GM18508 (cell line): ENCODE results near the gene KCNK5.

Source experiments
- ATAC-seq: cut with Tn5 transposase; IDR thresholded peaks from one replicate; pipeline ENCODE4 v1.9.1; 2021; ENCODE audit warnings: moderate number of reproducible peaks; ENCODE audit not compliant: insufficient read depth, unreplicated experiment

Gene KCNK5

DNA sequence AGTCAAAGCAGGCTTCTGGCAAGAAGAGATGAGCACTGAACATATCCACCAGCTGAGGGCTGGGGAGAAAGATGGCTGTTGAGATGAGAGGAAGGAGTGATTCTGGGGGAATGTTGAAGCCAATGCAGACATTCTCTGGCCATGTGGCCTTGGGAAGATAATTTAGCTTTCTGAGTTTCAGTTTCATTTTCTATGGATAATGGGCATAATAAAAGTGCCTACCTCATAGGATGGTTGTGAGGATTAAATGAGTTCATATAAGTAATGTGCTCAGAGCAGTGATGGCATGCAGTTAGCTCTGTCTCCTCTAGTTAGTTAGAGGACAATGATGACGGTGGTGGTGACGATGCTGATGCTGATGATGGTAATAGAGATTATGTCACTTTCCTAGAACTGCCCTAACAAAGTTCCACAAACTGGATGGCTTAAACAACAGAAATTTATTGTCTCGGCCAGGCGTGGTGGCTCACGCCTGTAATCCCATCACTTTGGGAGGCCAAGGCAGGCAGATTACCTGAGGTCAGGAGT is 18.5 kb upstream of the KCNK5 start:
- ATAC-seq, result no peak

DNA sequence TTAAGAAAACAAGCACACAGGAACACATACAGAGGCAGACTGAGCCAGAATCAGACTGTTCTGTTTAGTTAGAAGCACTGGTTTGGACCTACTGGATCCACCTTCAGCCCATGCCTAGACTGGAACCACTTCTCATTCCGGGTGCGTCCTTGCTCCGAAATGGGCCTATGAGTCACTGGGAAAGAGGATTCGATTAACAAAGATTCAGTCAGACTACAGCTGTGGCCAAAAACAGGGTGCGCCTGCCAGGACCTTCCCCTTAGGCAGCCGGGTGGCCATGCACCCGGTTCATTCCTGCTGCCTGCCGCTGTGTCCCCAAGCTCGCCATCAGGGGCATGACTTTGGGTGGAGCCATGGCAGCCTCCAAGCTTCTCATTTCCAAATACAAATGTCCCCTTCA is 14.5 kb upstream of the KCNK5 start:
- no peak for ATAC-seq

DNA sequence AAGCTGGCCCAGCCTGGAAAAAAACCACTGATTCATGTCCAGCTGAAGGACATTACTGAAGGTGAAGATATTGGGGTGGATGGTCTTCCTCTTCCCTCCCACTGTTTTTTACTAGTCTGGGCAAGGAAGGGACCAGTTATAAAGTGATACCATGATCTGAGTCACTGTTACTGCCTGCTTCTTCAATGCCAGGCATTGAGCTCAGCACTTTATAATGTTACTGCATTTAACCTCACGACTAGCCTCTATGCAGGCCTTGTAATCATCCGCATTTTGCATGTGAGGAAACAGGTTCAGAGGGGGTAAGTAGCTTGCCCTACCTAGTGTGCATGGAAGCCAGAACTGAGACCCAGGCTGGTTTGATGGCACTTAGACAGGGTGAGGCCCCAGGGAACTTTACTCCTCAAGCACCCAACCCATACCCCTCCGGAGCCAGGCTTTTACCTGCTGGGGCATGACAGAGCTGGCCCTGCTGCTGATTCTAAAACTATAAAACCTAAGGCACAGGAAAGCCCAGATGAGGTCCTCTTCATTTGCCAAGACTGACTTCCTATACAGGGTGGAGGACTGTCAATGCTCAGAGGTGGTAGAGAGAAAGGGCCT is 11.0 kb upstream of the KCNK5 start:
- ATAC-seq, result no peak

DNA sequence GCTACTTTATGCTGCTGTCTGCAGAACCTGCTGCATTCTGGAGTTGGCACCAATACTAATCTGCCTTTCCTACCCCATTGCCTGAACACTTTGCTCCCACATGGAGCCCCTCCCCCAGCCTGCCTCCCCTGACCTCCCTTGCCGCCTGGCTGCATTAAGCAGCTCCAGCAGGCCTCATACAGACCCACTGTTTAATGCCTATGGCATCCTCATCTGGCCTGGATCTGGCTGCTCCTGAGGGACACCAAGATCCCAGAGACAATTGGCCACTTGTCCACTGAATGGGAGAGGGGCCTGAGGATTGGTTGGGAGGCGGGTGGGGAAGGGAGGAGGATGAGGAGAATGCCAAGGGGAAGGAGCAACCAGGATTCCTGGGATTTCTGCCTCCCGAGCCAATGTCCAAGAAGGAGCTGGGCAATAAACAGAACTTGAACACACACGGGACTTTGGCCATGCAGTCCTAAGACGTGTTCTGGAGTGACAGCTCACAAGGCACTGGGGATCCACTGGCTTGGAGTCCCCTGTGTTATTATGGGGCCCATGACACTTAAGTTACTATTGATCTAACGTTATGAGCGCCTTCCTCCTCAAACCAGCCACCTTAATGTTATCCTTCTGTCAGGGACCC is 10.4 kb upstream of the KCNK5 start:
- no peak for ATAC-seq

DNA sequence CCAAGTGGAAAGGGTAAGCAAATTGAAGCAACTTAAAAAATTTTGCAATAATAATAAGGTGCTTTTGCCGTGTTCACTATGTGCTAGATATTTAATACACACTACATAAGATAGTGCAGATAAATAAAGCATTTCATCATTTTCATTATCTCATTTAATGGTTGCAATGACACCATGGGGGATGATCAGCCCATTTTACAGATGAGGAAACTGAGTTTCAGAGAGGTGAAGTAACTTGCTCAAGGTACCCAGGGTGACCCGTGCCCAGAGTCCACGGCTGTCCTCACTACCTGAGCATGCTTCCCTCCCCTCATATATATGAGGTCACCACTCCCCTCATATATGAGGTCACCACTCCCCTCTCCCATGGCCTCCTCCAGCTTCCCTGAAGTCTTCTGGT is 7.5 kb upstream of the KCNK5 start:
- no peak for ATAC-seq

DNA sequence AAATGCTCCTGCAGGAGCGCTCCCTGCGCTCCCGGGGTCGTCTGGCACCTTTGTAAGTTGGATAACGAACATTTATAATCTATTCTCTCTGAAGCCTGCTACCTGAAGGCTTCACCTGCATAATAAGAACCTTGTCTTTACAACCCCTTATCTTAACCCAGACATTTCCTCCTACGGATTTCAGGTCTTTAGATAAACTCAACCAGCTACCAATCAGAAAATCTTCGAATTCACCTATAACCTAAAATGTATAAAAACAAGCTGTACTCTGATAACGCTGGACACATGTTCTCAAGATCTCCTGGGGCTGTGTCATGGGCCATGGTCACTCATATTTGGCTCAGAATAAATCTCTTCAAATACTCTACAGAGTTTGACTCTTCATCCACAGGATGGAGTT is 4.1 kb upstream of the KCNK5 start:
- no peak for ATAC-seq

DNA sequence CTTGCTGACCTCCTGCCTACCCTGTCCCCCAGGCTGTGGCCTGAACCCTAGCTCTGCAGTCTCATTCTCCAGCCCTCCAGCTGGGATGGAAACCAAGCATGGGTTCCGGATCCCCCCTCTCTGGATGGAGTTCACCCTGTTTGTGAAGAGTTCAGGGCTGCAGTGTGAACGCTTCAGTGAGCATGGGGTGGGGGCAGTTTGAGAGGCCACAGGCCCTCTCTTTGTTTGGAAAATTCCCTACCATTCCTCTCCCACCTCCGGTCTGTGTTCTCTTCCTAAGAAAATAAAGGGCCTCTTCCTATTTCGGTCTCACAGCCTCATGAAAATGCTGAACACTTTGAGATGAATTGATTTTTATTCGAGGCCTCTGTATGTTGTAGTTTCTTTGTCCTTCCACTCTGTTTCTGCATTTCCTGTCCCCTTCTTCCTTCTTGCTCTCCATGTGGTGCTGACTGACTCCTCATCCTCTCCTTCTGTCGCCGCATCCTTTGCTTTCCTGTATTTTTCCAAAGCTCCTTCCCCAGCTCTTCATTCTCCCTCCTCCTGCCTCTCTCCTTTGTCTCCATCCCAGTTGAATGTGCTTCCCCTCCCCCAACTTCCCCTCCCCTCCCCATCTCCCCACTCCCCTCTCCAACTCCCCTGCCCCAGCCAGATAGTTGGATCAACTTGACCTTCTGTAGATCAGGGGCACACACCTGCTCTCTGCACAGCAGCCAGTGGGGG is 2.4 kb upstream of the KCNK5 start:
- ATAC-seq, result no peak

DNA sequence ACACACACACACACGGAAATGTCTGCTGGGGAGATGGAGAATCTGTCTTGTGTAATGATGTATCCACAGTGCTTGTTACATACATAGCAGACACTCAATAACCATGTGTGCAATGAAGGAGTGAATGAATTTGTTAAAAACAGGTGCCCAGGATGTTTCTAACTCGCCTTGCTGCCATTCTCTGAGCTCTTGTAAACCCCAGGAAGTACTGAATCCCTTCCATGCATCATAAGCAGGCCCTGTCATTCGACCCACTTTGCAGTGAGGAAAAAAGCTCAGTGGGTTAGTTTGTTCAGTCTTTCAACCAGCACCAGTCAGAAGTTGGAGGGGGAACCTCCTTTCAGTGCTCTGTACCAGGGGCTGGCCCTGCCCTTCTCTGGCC is 1.4 kb upstream of the KCNK5 start:
- ATAC-seq, result no peak

DNA sequence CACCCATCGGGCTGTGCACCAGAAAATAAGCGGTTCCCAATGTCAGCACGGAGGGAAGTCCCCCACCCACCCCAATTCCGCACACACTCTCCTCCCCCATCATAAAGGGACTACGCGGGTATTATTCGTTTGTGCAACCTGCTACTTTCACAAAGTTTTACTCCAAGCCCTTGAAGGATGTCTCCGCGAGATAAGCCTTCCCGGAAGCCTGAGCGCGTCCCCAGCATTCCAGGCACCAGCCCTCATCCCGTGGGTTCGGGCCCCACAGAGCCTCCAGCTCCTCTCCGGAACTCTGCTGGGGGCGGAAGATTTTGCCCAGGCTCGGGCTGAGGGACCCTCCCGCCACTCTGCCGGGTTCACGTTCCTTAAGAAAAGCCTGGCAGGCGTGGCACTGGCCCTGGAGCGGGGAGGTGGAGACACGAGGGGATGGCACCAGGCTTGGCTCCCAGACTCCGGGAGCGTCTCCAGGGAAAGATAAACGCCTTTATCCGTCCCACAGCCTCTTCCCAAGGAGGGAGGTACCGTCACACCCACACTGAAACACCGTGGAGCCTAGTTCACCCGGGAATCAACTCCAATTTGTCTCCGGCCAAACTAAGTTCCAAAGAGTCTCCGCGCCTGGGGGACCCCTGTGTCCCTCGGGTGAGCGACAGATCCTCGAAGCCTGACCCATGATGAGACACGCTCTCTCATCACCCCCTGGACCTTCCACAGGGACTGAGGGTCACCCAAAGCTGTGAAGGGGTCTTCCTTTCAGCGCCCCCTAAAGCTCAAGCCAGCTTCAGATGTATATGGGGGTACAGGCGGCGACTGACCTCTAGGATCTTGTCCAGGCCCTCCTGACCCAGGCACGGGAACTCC is 934 bp downstream of the KCNK5 start:
- no peak for ATAC-seq

DNA sequence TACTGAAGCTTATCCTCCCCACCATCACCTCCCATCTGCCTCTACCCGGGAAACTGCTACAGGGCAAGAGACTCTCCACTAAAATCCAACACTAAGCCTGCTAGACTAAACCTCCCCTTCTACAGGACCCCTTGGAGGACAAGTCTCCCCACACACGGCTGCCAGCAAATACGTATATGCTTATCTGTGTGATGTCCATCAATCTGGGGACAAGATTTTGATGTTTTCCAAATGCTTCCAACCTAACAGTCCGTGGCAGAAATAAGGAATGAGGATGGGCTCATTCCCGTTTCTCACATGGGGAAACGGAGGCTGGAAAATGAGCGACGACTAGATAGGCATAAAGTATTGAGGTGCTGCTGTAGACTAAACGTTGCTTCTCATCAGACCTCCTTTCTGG is 1.8 kb downstream of the KCNK5 start:
- no peak for ATAC-seq

DNA sequence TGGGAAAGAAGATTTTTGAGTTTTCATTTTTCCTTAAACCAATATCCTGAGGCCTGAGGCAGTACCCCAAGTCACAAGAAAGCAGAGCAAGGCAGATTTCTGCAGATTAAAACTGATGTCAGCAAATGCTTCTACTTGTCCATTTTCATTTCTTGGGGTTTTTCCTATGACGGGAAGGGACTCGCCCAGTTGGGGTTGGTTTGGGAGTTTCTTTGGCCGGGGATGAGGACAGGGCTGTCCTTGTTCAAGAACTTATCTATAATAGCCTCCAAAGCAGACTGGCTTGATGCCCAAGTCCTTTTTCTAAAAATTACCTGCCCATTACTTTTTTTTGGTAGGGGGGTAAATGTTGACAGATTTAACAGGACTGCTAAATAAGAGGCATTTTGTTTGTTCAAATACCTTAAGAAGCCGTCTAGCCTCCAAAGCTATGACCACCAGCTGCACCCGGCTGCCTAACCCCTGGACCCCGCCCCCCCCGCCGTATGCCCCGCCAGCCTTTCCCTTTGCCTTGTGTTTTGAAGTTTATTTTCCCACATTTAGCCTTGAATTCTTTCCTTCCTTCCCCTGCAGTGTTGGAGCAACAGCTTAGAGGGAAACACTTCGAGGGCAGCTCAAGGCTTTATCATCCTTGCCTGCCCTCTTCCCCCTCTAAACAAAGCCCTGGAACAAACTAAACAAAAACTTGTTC is 2.5 kb downstream of the KCNK5 start:
- no peak for ATAC-seq

DNA sequence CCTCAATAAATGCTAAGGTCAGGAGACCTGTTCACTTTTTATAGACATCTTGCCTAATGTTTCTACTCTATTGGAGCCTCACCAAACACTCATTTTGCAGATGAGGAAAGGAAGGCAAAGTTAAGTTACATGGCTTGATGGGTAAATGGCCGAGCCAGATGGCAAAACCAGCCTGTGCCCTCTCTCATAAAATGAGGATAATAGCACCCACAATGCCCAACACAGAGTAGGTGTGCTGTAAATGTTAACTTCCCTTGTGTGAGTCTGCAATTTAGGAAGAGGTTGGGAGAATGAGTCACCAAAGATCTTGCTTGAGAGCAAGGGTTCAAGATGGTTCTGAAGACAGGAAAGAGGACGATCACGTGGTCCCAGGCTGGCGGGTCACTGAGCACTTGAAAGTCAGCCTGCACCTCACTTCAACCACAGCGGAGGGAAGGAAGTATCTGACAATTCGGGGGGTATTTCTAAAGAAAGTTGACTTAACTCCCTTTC is 3.3 kb downstream of the KCNK5 start:
- ATAC-seq, result no peak

DNA sequence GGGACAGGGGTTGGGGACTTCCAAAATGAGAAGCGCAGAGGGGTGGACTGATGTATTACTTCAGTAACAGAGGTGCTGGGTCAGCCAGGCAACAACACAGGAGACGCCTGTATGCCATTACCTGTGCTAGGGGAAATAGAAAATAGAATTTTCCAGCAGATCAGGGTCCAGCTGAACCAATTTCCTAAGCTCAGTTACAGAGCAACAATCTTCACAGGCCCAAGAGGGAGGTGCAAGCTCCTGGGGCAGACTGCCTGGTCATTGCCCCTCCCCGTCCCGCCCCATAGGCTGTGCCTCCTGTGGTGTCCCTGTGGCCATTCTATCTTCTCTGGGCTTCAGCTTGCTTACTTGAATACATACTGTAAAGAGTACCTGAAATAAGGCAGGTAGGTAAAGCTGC is 3.7 kb downstream of the KCNK5 start:
- ATAC-seq, result no peak

DNA sequence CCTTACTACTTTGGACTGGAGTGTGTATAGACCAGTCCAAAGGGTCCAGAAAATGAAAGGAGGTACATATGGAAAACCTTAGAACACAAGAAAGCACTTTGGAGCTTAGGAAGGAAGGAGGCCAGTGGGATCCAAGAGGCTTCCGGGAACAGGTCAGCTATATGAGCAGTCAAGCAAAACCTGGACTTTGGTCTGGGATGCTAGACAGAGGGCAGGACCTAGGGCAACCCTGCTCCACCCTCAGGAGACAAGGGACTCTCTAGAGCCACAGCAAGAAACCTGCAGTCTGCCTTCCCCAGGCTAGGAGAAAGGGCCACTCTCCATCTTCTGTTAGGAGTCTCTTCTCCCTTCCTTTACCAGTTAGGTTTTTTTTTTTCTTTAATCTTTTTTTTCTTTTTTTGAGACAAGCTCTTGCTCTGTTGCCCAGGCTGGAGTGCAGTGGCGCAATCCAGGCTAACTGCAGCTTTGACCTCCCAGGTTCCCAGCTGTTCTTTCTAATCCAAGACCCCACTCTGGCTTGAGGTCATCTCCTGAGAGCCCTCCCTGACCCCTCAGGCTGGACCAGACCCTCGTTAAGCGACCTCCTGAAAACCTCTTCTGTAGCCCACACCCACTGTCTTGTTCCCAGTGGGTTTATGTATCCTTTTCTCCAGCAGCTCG is 4.6 kb downstream of the KCNK5 start:
- no peak for ATAC-seq

DNA sequence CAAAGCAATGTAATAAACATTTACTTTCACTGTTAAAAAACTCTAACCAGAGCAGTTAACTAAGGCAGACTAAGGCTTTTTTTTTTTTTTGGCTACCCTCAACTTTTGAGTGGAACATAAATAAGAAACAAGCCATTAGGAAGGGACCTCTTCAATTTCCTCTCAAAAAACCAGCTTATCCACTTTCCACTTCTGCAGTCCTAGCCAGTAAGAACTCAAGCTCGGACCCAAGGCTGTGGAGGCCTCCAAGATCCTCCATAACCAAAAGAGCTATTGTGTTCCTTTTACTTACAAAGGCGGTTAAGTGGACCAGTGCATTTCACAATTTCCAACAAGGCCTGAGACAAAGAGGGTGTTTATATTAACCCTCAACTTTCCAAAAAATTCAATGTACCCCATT is 5.3 kb downstream of the KCNK5 start:
- ATAC-seq, result no peak

DNA sequence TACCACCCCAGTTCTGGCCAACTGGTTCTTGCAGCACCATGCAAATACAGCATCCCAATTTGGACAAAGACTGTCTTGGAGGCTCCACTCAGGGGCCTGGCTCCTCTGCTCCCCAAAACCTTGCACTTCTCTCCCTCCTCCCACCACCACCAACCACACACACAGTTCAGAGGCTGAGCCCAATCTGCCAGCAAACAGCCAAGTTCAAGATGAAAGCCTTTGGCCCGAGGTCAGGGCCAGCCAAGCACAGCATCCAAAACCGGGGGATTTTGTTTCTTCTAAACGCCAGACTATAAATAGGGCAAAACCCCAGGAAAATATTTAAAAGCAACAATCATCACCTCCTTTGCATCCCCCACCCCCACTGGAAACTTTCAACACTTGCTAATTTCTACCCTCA is 5.7 kb downstream of the KCNK5 start:
- no peak for ATAC-seq

DNA sequence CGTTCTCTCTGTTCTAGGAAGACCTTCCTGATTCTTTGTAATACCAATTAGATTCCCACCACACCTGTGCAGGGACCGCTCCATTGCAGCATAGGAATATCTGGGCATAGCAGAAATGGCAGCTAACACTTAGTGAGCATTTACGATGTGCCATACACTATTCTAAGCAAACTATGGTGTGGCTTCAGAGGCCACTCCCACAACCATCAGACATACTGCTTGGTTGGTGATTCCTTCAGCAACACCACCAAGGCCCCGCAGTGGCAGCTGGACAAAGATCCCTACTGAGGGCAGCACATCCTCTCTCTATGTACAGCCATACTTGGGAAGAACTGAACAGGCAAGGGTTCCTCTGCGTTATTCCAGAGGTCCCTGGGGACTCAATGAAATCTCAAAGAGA is 6.2 kb downstream of the KCNK5 start:
- ATAC-seq, result no peak

DNA sequence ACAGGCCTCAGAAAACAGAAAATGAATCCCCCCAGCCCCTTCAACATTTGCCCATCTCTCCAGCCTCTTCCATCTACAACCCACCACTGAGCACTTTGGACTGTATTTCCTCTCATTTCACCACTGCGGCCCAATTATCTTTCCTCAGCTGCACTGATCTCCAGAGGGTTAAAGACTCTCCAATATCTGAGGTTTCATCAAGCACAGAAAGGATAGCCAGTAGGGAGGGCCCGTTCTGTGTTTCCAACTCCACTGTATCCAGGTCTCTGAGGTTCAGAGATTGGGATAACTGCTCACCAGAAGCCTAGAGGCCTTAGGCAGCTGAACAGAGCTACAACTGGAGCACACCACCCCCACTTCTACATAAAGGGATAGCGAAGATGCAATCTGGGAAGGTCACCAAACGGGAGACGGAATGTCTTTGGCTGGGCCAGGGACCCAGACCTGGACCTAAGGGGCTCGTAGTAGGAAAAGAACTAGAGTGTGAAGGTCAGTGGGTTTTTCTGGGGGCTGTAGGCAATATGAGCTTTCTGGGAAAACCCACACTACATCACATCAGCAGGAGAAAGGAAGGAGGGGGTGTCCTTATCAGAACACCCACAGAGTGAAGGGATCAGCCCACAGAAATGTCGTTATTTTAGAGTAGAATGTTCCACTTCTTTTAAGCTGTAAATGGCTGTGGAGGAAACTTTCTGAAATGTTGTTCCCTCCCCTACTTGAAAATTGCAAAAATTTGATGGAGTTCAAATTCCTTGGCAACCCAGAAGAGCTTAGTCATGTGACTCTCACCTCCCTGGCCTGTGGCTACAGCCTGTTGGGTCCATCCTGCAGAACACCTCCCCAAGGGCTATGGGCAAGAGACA is 7.3 kb downstream of the KCNK5 start:
- ATAC-seq, result no peak

DNA sequence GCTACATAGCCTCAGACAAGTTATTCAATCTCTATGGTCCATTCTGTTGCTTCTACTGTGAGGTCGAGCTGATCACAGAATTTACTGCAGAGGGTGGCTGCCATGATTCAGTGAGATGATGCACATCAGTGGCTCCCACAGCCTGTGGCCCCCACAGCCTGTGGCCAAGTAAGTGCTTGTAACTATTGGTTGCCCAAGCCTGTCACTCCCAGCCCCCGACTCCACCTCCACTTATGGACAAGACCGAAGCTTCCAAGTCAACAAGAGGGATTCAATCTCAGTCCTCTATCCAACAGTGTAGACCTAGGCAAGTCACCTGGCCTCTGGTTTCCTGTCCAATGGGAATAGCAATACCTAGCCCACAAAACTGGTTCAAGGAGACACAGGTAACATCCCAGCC is 8.2 kb downstream of the KCNK5 start:
- no peak for ATAC-seq
